Fibroblast of skin of left biceps (primary cell): ENCODE data around the gene GRPEL1.
"Not testable (repeated sequence)": the region's sequence is repeated elsewhere in the genome, so short reads cannot be mapped to it uniquely, and the experiment has no call there.

ENCODE experiments used
- DNase-seq, 2 experiments: peaks; one replicate each; pipeline ENCODE4 v3.0.0-alpha.2; 2013; ENCODE audit warnings: low read depth in 2 of 2

GRPEL1 gene

DNA sequence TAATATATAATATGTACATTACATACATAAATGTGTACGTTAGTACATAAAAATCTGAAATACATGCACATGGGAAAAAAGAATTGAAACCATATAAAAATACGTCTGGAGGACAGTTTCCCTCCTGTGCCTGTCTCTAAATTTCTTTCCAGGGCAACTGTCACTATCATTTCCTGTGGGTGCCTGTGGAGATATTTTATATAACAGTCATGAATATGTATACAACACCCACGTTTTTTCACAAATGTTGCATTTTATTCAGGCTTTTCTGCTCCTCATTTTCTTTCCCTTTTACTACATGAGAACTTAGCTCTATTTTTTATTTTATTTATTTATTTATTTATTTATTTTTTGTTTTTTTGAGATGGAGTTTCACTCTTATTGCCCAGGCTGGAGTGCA is 24.2 kb upstream of the GRPEL1 start:
- no peak for DNase-seq

DNA sequence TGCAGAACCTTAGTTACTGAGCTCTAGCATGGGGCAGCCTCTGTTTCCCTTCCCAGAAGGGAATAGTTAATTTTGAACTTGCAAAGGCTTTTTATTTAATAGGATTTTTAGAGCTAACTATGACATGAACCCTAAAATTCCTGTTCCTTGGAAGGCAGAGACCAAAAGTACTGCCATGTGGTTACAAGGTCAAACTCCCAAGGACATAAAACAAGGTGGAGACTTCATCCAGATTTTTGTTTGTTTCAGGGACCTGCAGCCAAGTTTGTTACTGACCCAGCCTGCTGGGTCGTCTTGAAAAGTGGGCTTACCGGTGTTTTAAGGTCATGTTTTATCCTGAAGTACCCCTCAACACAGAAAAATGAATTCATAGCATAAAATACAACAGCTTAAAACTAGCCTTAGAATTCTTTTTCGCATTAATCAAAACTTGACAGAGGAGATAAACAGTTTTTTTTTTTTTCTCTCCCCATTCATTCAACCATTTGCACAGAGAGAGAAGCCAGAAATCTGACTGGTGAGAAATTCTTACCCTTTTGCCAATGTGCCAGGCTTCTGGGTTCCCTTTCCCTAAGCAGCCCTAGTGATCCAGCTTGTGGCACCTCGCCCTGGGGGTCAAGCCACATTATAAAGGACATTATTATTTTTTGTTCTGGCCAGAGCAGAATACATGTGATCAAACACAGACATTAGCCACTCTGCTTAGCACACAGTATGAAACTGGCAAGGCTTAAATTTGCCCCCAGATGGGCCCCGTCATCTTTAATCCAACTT is 21.5 kb upstream of the GRPEL1 start:
- DNase-seq, result no peak

GRCh38 chr4:7087036-7087435 is 19.2 kb upstream of the GRPEL1 start:
- DNase-seq, result no peak

GRCh38 chr4:7086384-7086783 is 18.5 kb upstream of the GRPEL1 start:
- no peak for DNase-seq

DNA sequence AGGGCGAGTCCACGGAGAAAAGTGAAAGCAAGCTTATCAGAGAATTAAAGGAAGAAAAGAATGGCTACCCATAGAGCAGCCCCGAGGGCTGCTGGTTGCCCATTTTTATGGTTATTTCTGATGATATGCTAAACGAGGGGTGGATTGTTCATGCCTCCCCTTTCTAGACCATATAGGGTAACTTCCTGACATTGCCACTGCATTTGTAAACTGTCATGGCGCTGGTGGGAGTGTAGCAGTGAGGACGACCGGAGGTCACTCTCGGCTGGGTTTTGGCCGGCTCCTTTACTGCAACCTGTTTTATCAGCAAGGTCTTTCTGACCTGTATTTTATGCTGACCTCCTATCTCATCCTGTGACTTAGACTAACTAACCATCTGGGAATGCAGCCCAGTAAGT is 16.7 kb upstream of the GRPEL1 start:
- not testable (repeated sequence) for DNase-seq

DNA sequence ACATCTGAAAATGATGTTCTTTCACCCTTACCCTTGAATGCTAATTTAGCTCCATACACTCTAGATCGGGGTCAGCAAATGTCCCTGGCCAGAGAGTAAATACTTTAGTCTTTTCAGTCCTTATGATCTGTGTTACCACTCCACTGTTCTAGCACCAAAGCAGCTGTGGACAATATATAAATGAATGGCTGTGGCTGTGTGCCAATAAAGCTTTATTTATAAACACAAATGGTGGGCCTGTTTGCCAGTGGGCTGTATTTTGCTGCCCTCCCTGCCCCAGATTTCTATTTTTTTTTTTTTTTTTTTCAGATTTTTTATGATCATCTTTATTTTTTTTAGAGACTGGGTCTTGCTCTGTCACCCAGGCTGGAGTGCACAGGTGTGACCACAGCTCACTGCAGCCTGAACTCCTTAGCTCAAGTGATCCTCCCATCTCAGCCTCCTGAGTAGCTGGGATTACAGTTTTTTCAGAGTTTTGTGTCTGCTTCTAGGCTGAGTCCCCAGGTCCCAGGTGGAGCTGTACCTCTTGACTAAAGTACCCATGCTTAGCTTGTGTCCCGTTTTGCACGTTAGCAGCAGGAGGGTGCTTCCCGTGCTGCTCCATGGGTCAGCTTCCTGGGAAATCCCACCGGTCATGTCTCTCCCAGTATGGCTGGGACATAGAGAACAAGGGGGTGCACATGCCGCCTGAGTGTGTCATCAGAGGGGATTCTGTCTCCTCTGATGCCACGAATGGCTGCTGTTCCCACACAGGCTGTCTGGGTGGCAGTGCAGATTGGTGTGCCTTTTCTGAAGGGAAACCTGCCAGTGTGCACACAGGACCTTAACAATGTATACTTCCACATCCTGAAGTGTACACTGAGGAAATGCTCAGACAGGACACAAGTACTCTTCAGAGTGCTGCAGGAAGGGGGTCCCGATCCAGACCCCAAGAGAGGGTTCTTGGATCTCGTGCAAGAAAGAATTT is 16.0 kb upstream of the GRPEL1 start:
- no peak for DNase-seq

DNA sequence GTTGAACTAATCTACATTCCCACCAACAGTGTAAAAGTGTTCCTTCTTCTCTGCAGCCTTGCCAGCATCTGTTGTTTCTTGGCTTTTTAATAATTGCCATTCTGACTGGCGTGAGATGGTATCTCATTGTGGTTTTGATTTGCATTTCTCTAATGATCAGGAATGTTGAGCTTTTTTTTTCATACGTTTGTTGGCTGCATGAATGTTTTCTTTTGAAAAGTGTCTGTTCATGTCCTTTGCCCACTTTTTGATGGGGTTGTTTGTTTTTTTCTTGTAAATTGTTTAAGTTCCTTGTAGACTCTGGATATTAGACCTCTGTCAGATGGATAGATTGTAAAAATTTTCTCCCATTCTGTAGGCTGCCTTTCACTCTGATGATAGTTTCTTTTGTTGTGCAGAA is 12.0 kb upstream of the GRPEL1 start:
- DNase-seq, result not testable (repeated sequence)

GRCh38 chr4:7079483-7079882 is 11.6 kb upstream of the GRPEL1 start:
- not testable (repeated sequence) for DNase-seq

DNA sequence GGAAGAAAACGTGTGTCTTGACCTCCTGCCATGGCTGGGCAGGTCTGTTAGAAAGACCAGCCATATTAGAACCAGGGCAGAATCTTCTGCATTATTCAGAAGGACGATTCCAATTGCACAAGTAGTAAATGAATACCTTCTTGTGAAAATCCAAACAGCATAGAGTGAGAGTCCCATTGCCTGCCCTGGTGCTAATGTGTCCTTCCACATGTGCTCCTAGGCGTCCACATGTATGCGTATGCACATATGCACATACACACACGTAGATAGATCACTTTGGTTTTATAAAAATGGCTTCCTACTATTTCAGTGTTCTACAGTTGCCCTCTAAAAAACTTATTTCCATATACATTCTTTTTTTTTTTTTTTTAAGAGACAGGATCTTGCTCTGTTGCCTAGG is 10.2 kb upstream of the GRPEL1 start:
- DNase-seq, result no peak

DNA sequence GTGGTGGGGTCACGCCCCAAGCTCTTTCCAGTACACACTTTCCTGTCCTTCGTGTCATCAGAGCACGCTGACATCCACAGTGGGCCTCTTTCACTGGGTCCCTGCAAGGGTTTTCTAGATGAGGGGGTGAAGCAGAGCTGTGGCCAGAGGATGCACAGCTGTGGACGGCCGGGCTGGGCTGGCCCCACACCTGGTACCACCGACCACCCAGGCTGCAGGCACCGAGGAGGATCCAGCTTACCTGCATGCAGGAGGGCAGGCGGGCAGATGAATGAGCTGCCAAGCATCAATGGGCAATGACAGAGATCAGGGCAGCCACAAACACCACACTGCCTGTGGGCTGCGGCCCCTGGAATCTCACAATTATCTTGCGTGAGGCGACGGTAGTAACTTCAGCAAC is 9.5 kb upstream of the GRPEL1 start:
- no peak for DNase-seq

GRCh38 chr4:7076696-7077082 is 8.8 kb upstream of the GRPEL1 start:
- DNase-seq, result no peak

GRCh38 chr4:7075962-7076695 is 8.3 kb upstream of the GRPEL1 start:
- no peak for DNase-seq

GRCh38 chr4:7074426-7074825 is 6.6 kb upstream of the GRPEL1 start:
- DNase-seq, result no peak

GRCh38 chr4:7073526-7074390 is 5.9 kb upstream of the GRPEL1 start:
- no peak for DNase-seq

DNA sequence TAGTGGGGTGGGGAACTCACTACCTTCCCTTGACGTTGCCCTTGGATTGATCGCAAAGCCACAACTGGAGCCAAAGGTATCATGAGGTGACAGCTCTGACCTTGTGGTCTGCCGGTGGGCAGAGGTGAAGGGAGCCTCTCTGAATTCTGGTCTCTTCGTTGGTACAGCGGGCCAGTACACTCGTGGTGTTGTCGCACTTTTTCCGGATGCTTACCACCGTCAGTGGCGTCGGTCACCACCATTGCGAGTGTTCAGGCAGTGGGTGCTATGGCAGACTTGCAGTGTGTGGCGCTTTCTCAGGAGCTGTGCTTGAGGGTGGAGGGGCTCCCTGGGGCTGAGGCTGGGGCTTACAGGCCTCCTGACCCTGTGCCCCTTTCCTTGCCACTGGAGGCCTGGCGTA is 5.2 kb upstream of the GRPEL1 start:
- no peak for DNase-seq

- no peak for DNase-seq
Observed at GRCh38 chr4:7070729-7071511, 3.1 kb upstream of the GRPEL1 start.

DNA sequence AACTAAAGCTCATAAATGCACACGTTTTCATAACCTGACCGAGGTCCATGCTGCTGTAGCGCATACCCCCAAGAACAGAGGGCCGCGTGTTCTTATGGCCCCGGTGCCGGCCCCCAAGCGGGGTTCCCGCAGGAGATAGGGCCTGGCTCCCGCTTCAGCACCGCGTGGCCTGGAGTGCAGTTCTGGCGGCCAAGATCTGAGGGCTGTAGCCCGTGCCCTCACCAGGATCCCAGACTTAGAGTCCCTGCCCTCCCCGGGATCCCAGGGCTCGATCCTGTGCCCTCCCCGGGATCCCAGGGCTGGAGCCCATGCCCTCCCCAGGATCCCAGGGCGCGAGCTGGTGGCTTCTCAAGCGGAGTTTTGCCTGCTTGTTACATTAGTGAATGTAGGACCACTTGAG is 1.0 kb upstream of the GRPEL1 start:
- no peak for DNase-seq

DNA sequence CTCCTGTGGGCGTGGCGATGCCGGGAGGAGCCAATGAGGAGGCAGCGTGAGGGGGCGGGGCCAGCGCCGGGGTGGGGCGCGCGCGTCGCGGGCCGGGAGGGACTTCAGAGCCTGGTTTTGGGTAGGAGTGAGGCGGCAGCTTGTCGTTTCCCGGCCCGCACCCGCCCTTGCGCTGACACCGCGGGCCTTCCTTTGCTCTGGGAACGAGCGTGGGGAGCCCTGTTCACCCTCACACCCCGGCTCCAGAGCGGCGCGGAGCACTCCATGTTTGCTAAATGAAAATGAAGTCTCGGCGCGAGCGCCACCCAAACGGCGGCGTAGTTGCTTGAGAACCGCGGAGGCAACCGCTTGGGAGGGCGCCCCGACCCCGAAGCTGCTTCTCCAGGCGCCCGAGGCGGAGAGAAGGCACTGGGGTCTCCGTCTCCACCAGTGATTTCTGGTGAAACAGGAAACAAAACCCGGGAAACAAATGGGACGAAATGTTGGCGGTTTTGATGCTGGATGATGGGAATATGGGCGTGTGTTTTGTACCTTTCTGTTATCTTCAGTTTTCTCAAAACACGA is 497 bp upstream of the GRPEL1 start:
- DNase-seq, result no peak

- DNase-seq, result no peak
Observed at GRCh38 chr4:7067126-7067451, 775 bp downstream of the GRPEL1 start.

GRCh38 chr4:7066493-7066892 is 1.4 kb downstream of the GRPEL1 start:
- no peak for DNase-seq
